Psoas muscle (tissue), 8 donors: ENCODE data around the gene ACOT9. TPM values are rescaled to one million over a fixed set of nuclear protein-coding genes. Genes with fewer than 3 reads are reported as not detected.

Experiments
- ATAC-seq, 4 donors: fragments of 200-7000 bp; cut with Tn5 transposase; one replicate each; pipeline ENCODE4 v1.9.1; 2020; ENCODE audit warnings: moderate library complexity in 3 of 4, mild to moderate bottlenecking in 2 of 4
- DNase-seq, 2 donors: peaks; one replicate each; pipeline ENCODE4 v3.0.0-alpha.2; 2020
- H3K27ac ChIP-seq: fragments of 200-600 bp; one replicate; pipeline ENCODE4 v1.8.0; 2022
- H3K27me3 ChIP-seq, 3 donors: fragments of 200-600 bp in 1 of 3; one replicate each; pipeline versions ENCODE4 v1.6.1 to v1.8.0; 2013 to 2022; ENCODE audit warnings: low read length in 2 of 3, mild to moderate bottlenecking in 2 of 3, moderate library complexity in 1 of 3; ENCODE audit not compliant: insufficient read depth in 3 of 3
- H3K36me3 ChIP-seq, 2 donors: fragments of 200-600 bp in 1 of 2; one replicate each; pipeline versions ENCODE4 v1.6.1 to v1.8.0; 2013 to 2022; ENCODE audit warnings: low read depth in 1 of 2, mild to moderate bottlenecking in 1 of 2, moderate library complexity in 1 of 2; ENCODE audit not compliant: insufficient read depth in 1 of 2
- H3K4me1 ChIP-seq: fragments of 200-600 bp; one replicate; pipeline ENCODE4 v1.8.0; 2022
- H3K4me3 ChIP-seq: fragments of 200-600 bp; one replicate; pipeline ENCODE4 v1.8.0; 2022; ENCODE audit warnings: mild to moderate bottlenecking
- H3K9me3 ChIP-seq: fragments of 200-600 bp; one replicate; pipeline ENCODE4 v1.8.0; 2022
- WGBS, 3 donors: extraction: QIAGEN DNeasy Blood & Tissue Kit; methylation state at CpG; one replicate each; pipeline versions ENCODE4 v1.1.6 to v1.1.7; 2013; 5-methylcytosine and 5-hydroxymethylcytosine counted together
- intact Hi-C, 2 donors: fragments of 100-400 bp; cut with DNase I; formaldehyde crosslinking; loops; one replicate each; pipeline versions ENCODE4 v1.11.0 to v1.14.2; 2022
- long read RNA-seq, 2 donors: library from polyadenylated mRNA; unstranded; transcript quantifications; one replicate each; pipeline ENCODE4 v2.0.0, GENCODE V29; 2021
- polyA plus RNA-seq, 3 donors: library from polyadenylated mRNA; stranded (reverse); fragments of 200-250 nt; gene quantifications; one replicate each; pipeline ENCODE4 v1.2.3, GENCODE V29; 2013
- total RNA-seq, 4 donors: library from RNA; stranded (reverse); fragmentation: NEBNext Ultra II Directional in 2 of 4; extraction: Animal tissue kit (Norgen Biotek cat#: 25700) in 2 of 4; gene quantifications; one replicate each; pipeline versions ENCODE4 v1.2.1 to v1.2.4, GENCODE V29; 2021 to 2023
- TF ChIP-seq, protein P1 (sequence below): fragments of 200-600 bp; IDR thresholded peaks from one replicate; pipeline ENCODE4 v1.8.0; 2022; ENCODE audit warnings: antibody characterized with exemption
- donor health status: healthy with polysubstance abuse.
- donor health status: DM: no; HTN: no; CAD: no; lungs with moderate emphysema.
- donor health status: Bipolar disorder and iron deficiency.
- donor health status: healthy.
- donor health status: DM: yes; HTN: yes; CAD: no.
- donor health status: DM: no; HTN: no; CAD: no.
- donor health status: DM: no; HTN: no; CAD: no.
- donor health status: DM: yes; HTN: yes; CAD: no.

The ACOT9 gene
- 10 to 100 TPM; 21.7 to 58.9 (median 44.5) TPM for total RNA-seq
- 10 to 100 TPM; 22.0 to 35.4 (median 23.5) TPM for polyA plus RNA-seq
- long read RNA-seq, donor 1, transcript ACOT9-201 (15 exons, 1,675 nt) = major isoform, 19 of 44 reads
- long read RNA-seq, donor 1, transcript ACOT9-204 (16 exons, 3,117 nt) = minor isoform, 15 of 44 reads
- long read RNA-seq, donor 1, partial matches to known transcripts = 2 of 44 reads
- long read RNA-seq, donor 1, other reads (novel, unspliced or antisense) = 8 of 44 reads
- long read RNA-seq, donor 2, transcript ACOT9-204 (16 exons, 3,117 nt) = major isoform, 25 of 48 reads
- long read RNA-seq, donor 2, transcript ACOT9-201 (15 exons, 1,675 nt) = minor isoform, 12 of 48 reads
- long read RNA-seq, donor 2, partial matches to known transcripts = 0 of 48 reads
- long read RNA-seq, donor 2, other reads (novel, unspliced or antisense) = 11 of 48 reads

GRCh38 chrX:23742697-23743622 is at the start of gene ACOT9:
ACOT9 (minus strand) TSS chrX:23743276; CDS start chrX:23743144, 132 bp downstream.
- peak; percentile 95 to 96 for DNase-seq
- Histone ChIP-seq H3K4me3 (peak within 1 kb of the TSS; percentile 79), H3K27me3 (no peaks in the 10 kb centered on the region), H3K36me3 (no peaks in the 10 kb centered on the region), H3K4me1 (no peaks in the 10 kb centered on the region), H3K9me3 (no peaks in the 10 kb centered on the region), H3K27ac (peak within 1 kb of the TSS; percentile 98)
- ATAC-seq = peak; percentile 96 to 98 (median 96)
- TF ChIP-seq, protein P1, sequence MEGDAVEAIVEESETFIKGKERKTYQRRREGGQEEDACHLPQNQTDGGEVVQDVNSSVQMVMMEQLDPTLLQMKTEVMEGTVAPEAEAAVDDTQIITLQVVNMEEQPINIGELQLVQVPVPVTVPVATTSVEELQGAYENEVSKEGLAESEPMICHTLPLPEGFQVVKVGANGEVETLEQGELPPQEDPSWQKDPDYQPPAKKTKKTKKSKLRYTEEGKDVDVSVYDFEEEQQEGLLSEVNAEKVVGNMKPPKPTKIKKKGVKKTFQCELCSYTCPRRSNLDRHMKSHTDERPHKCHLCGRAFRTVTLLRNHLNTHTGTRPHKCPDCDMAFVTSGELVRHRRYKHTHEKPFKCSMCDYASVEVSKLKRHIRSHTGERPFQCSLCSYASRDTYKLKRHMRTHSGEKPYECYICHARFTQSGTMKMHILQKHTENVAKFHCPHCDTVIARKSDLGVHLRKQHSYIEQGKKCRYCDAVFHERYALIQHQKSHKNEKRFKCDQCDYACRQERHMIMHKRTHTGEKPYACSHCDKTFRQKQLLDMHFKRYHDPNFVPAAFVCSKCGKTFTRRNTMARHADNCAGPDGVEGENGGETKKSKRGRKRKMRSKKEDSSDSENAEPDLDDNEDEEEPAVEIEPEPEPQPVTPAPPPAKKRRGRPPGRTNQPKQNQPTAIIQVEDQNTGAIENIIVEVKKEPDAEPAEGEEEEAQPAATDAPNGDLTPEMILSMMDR = no peak
- intact Hi-C loops = loop anchor here in 1 of 2 donors (2.0 to 5.0 kb wide), 2 partner anchors 39 to 158 kb away; partner anchors contain the start of gene SAT1
- WGBS, 3 donors = 0 to 25% (median 1%) methylated on average over 49 to 73 of the region's 73 CpGs

DNA sequence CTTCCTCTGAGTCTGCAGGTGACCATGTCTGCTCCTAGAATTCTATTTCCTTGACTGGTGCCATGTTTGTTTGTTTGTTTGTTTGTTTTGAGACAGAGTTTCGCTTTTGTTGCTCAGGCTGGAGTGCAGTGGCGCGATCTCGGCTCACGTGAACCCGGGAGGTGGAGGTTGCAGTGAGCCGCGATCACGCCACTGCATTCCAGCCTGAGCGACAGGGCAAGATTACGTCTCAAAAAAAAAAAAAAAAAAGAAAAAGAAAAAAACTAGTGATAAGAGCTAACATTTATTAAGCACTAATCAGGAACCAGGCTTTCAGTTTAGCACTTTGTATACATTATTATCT is 47.0 kb upstream of the ACOT9 start:
- no peak for DNase-seq
- intact Hi-C loops = no loop called here
- WGBS, 3 donors = 91 to 97% (median 95%) methylated on average over 9 to 11 of the region's 11 CpGs
- H3K4me1 ChIP-seq = no peaks in the 10 kb centered on the region
- H3K27ac ChIP-seq = no peak overlapping the region
- peaks cover 0 to 9% of the 10 kb centered on the region in 2 donors for H3K36me3 ChIP-seq
- H3K27me3 ChIP-seq = no peaks in the 10 kb centered on the region
- ATAC-seq = no peak
- no peaks in the 10 kb centered on the region for H3K9me3 ChIP-seq
- TF ChIP-seq, protein P1 = no peak
- no peak overlapping the region for H3K4me3 ChIP-seq

DNA sequence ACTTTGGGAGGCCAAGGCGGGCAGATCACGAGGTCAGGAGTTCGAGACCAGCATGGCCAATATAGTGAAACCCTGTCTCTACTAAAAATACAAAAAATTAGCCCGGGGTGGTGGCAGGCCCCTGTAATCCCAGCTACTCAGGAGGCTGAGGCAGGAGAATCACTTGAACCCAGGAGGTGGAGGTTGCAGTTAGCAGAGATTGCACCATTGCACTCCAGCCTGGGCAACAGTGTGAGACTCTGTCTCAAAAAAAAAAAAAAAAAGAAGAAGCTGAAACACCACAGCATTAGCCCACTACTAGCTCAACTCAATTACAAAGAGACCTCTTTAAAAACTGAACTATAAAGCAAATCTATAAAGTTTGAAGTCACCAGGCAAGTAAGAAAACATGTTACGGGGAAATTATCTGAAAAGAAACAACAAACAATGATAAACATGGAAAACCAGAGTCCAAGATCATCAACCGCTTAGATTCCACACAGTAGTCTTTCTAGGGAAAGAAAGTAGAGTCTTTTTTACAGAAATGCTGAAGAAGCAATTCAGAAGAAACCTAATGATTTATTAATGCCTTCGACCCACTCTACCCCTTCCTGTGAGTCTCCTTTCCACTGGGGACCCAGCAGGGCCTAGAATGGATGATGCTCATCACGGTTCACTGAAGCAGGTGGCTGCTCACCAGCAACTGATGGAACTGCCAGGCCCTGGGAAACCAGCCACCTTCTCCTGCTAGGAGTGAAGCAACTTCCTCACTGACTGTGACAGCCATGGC is 46.5 kb upstream of the ACOT9 start:
- H3K27me3 ChIP-seq = no peaks in the 10 kb centered on the region
- intact Hi-C loops = loop anchor here in 1 of 2 donors (10.0 kb wide), 1 partner anchor 225 kb away; no protein-coding TSS in a partner anchor
- peaks cover 0 to 9% of the 10 kb centered on the region in 2 donors for H3K36me3 ChIP-seq
- H3K9me3 ChIP-seq = no peaks in the 10 kb centered on the region
- no peak for DNase-seq
- 80 to 83% (median 81%) methylated on average over 8 of the region's 8 CpGs for WGBS, 3 donors
- no peak overlapping the region for H3K4me3 ChIP-seq
- no peak overlapping the region for H3K27ac ChIP-seq
- peak in 1 of 4 donors; percentile 47 for ATAC-seq
- H3K4me1 ChIP-seq = no peaks in the 10 kb centered on the region
- TF ChIP-seq, protein P1 = no peak

GRCh38 chrX:23788946-23789345 is 45.9 kb upstream of the ACOT9 start:
- Histone ChIP-seq H3K27ac (no peak overlapping the region), H3K9me3 (no peaks in the 10 kb centered on the region), H3K36me3 (peaks cover 0 to 9% of the 10 kb centered on the region in 2 donors), H3K4me1 (no peaks in the 10 kb centered on the region), H3K27me3 (no peaks in the 10 kb centered on the region), H3K4me3 (no peak overlapping the region)
- intact Hi-C loops = loop anchor here in 1 of 2 donors (10.0 kb wide), 1 partner anchor 226 kb away; no protein-coding TSS in a partner anchor
- no peak for ATAC-seq
- 87 to 91% (median 89%) methylated on average over 4 of the region's 4 CpGs for WGBS, 3 donors
- TF ChIP-seq, protein P1 = no peak
- no peak for DNase-seq
